Hepatocyte (in vitro differentiated cells): ENCODE data around the gene NPIPA7. TPM values are rescaled to one million over a fixed set of nuclear protein-coding genes. Genes with fewer than 3 reads are reported as not detected.
A peak's percentile ranks its signal among the peaks of the same experiment; 100 is the strongest.
"Not testable (repeated sequence)": the region's sequence is repeated elsewhere in the genome, so short reads cannot be mapped to it uniquely, and the experiment has no call there.

Source experiments
- DNase-seq: peaks from one replicate; pipeline ENCODE4 v3.0.0-alpha.2; 2016; ENCODE audit warnings: low spot score
- H2AFZ ChIP-seq: fragments of 200-600 bp; sonication (generic); 2 replicates; pipeline ENCODE4 v1.6.0; 2016; ENCODE audit warnings: antibody characterized with exemption, mild to moderate bottlenecking
- H3K27ac ChIP-seq: fragments of 200-600 bp; sonication (generic); 2 replicates; pipeline ENCODE4 v1.5.1; 2016; ENCODE audit warnings: mild to moderate bottlenecking
- H3K27me3 ChIP-seq: fragments of 200-600 bp; sonication (generic); 2 replicates; pipeline ENCODE4 v1.6.1; 2016
- H3K36me3 ChIP-seq: fragments of 200-600 bp; sonication (generic); replicated peaks from 2 replicates; pipeline ENCODE4 v1.5.1; 2016; ENCODE audit warnings: low read depth; ENCODE audit not compliant: insufficient read depth
- H3K4me1 ChIP-seq: fragments of 200-600 bp; sonication (generic); 2 replicates; pipeline ENCODE4 v1.5.1; 2016; ENCODE audit warnings: mild to moderate bottlenecking, moderate library complexity; ENCODE audit not compliant: insufficient read depth
- H3K4me2 ChIP-seq: fragments of 200-600 bp; sonication (generic); 2 replicates; pipeline ENCODE4 v1.6.0; 2016
- H3K4me3 ChIP-seq: fragments of 200-600 bp; sonication (generic); 2 replicates; pipeline ENCODE4 v1.5.1; 2016; ENCODE audit warnings: mild to moderate bottlenecking
- H3K79me2 ChIP-seq: fragments of 200-600 bp; sonication (generic); 2 replicates; pipeline ENCODE4 v1.6.0; 2017; ENCODE audit warnings: mild to moderate bottlenecking
- H3K9me2 ChIP-seq: fragments of 200-600 bp; sonication (generic); replicated peaks from 2 replicates; pipeline ENCODE4 v1.6.0; 2017; ENCODE audit warnings: mild to moderate bottlenecking; ENCODE audit not compliant: insufficient read depth
- H3K9me3 ChIP-seq: fragments of 200-600 bp; sonication (generic); 2 replicates; pipeline ENCODE4 v1.5.1; 2016; ENCODE audit warnings: low read depth, mild to moderate bottlenecking
- H4K20me1 ChIP-seq: fragments of 200-600 bp; sonication (generic); 2 replicates; pipeline ENCODE4 v1.6.0; 2016; ENCODE audit warnings: mild to moderate bottlenecking; ENCODE audit not compliant: insufficient read depth, poor library complexity, severe bottlenecking
- WGBS: methylation state at CpG from one replicate; pipeline ENCODE4 v1.1.6; 2016; ENCODE audit warnings: low lambda C conversion rate; ENCODE audit errors: missing lambda C conversion rate; 5-methylcytosine and 5-hydroxymethylcytosine counted together
- polyA plus RNA-seq: library from polyadenylated mRNA; unstranded; fragments of >200 nt; fragmentation: Nextera tagmentation; extraction: Ambion mirVana; gene quantifications from 2 replicates; pipeline ENCODE4 v1.2.1, GENCODE V29; 2016
- total RNA-seq: library from RNA; depleted of rRNA; stranded (reverse); fragments of >200 nt; gene quantifications from 2 replicates; pipeline ENCODE4 v1.2.3, GENCODE V29; 2014

Gene NPIPA7
- total and polyA plus RNA-seq, 2 experiments from 2014 or later: 10.8 to 11.2 TPM

DNA sequence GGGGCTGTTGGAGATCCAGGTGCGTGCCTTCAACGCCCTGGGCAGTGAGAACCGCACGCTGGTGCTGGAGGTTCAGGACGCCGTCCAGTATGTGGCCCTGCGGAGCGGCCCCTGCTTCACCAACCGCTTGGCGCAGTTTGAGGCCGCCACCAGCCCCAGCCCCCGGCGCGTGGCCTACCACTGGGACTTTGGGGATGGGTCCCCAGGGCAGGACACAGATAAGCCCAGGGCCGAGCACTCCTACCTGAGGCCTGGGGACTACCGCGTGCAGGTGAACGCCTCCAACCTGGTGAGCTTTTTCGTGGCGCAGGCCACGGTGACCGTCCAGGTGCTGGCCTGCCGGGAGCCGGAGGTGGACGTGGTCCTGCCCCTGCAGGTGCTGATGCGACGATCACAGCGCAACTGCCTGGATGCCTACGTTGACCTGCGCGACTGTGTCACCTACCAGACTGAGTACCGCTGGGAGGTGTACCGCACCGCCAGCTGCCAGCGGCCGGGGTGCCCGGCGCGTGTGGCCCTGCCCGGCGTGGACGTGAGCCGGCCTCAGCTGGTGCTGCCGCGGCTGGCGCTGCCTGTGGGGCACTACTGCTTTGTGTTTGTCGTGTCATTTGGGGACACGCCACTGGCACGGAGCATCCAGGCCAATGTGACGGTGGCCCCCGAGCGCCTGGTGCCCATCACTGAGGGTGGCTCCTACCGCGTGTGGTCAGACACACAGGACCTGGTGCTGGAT lies 12.2 kb upstream of the NPIPA7 start:
- not testable (repeated sequence) for H3K9me3 ChIP-seq, H3K79me2 ChIP-seq, H4K20me1 ChIP-seq, H3K36me3 ChIP-seq, H3K27me3 ChIP-seq, H3K27ac ChIP-seq, H3K4me3 ChIP-seq, H3K4me2 ChIP-seq, H3K4me1 ChIP-seq, H2AFZ ChIP-seq, H3K9me2 ChIP-seq
- DNase-seq: peak; percentile 1
- 97% methylated on average over 27 of the region's 54 CpGs for WGBS

DNA sequence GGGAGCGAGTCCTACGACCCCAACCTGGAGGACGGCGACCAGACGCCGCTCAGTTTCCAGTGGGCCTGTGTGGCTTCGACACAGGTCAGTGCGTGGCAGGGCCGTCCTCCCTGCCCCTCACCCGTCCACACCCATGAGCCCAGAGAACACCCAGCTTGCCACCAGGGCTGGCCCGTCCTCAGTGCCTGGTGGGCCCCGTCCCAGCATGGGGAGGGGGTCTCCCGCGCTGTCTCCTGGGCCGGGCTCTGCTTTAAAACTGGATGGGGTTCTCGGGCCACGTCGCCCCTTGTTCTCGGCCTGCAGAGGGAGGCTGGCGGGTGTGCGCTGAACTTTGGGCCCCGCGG lies 11.7 kb upstream of the NPIPA7 start:
- H3K4me3 ChIP-seq, H3K9me2 ChIP-seq, DNase-seq, H4K20me1 ChIP-seq, H3K27ac ChIP-seq, H3K9me3 ChIP-seq, H3K27me3 ChIP-seq, H3K36me3 ChIP-seq, H3K79me2 ChIP-seq, H3K4me2 ChIP-seq, H2AFZ ChIP-seq, H3K4me1 ChIP-seq: not testable (repeated sequence)
- WGBS: no CpG with 5 or more reads among the region's 23 CpGs

DNA sequence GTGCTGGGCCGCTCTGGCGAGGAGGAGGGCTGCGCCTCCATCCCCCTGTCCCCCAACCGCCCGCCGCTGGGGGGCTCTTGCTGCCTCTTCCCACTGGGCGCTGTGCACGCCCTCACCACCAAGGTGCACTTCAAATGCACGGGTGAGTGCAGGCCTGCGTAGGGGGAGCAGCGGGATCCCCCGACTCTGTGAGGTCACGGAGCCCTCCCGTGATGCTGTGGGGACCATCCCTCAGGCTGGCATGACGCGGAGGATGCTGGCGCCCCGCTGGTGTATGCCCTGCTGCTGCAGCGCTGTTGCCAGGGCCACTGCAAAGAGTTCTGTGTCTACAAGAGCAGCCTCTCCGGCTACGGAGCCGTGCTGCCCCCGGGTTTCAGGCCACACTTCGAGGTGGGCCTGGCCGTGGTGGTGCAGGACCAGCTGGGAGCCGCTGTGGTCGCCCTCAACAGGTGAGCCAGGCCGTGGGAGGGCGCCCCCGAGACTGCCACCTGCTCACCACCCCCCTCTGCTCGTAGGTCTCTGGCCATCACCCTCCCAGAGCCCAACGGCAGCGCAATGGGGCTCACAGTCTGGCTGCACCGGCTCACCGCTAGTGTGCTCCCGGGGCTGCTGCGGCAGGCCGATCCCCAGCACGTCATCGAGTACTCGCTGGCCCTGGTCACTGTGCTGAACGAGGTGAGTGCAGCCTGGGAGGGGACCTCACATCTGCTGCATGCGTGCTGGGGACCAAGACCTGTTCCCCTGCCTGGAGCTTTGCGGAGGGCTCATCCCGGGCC lies 9.7 kb upstream of the NPIPA7 start:
- H3K79me2 ChIP-seq, H2AFZ ChIP-seq, H3K4me2 ChIP-seq, H3K27ac ChIP-seq, DNase-seq, H3K4me3 ChIP-seq, H3K27me3 ChIP-seq, H4K20me1 ChIP-seq, H3K9me2 ChIP-seq, H3K36me3 ChIP-seq, H3K9me3 ChIP-seq, H3K4me1 ChIP-seq: not testable (repeated sequence)
- 86% methylated on average over 28 of the region's 45 CpGs for WGBS

DNA sequence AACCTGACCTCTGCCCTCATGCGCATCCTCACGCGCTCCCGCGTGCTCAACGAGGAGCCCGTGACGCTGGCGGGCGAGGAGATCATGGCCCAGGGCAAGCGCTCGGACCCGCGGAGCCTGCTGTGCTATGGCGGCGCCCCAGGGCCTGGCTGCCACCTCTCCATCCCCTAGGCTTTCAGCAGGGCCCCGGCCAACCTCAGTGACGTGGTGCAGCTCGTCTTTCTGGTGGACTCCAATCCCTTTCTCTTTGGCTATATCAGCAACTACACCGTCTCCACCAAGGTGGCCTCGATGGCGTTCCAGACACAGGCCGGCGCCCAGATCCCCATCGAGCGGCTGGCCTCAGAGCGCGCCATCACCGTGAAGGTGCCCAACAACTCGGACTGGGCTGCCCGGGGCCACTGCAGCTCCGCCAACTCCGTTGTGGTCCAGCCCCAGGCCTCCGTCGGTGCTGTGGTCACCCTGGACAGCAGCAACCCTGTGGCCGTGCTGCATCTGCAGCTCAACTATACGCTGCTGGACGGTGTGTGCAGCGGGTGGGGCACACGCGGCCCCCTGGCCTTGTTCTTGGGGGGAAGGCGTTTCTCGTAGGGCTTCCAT lies 7.7 kb upstream of the NPIPA7 start:
- not testable (repeated sequence) for H3K9me3 ChIP-seq, H3K36me3 ChIP-seq, H4K20me1 ChIP-seq, H2AFZ ChIP-seq, H3K27me3 ChIP-seq, H3K79me2 ChIP-seq, H3K9me2 ChIP-seq, H3K4me3 ChIP-seq, DNase-seq, H3K4me2 ChIP-seq, H3K27ac ChIP-seq, H3K4me1 ChIP-seq
- WGBS: 94% methylated on average over 9 of the region's 43 CpGs

DNA sequence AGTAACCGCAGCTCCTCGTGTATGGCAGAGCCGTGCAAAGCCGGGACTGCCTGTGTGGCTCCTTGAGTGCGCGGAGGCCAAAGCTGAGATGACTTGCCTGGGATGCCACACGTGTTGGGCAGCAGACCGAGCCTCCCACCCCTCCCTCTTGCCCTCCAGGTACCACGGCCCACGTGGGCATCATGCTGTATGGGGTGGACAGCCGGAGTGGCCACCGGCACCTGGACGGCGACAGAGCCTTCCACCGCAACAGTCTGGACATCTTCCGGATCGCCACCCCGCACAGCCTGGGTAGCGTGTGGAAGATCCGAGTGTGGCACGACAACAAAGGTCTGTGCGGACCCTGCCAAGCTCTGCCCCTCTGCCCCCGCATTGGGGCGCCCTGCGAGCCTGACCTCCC lies 4.7 kb upstream of the NPIPA7 start:
- H3K9me3 ChIP-seq, H2AFZ ChIP-seq, H3K4me1 ChIP-seq, H3K4me2 ChIP-seq, DNase-seq, H3K36me3 ChIP-seq, H3K9me2 ChIP-seq, H3K27me3 ChIP-seq, H3K4me3 ChIP-seq, H3K79me2 ChIP-seq, H4K20me1 ChIP-seq, H3K27ac ChIP-seq: not testable (repeated sequence)
- WGBS: no CpG with 5 or more reads among the region's 25 CpGs

DNA sequence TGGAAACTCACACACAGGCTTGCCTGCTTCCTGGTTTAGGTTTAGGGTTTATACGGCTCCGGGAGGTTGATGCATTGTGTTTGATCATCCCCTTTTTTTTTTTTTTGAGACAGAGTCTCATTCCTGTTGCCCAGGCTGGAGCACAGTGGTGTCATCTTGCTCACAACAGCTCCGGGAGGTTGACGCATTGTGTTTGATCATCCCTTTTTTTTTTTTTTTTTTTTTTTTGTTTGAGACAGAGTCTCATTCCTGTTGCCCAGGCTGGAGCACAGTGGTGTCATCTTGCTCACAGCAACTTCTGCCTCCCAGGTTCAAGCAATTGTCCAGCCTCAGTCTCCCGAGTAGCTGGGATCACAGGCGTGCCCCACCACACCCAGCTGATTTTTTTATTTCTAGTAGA lies 20.7 kb downstream of the NPIPA7 start:
- H3K4me2 ChIP-seq, H3K79me2 ChIP-seq, H3K4me1 ChIP-seq, DNase-seq, H4K20me1 ChIP-seq, H3K9me2 ChIP-seq, H3K27ac ChIP-seq, H3K9me3 ChIP-seq, H3K36me3 ChIP-seq, H2AFZ ChIP-seq, H3K4me3 ChIP-seq, H3K27me3 ChIP-seq: not testable (repeated sequence)
- WGBS: no CpG with 5 or more reads among the region's 6 CpGs

DNA sequence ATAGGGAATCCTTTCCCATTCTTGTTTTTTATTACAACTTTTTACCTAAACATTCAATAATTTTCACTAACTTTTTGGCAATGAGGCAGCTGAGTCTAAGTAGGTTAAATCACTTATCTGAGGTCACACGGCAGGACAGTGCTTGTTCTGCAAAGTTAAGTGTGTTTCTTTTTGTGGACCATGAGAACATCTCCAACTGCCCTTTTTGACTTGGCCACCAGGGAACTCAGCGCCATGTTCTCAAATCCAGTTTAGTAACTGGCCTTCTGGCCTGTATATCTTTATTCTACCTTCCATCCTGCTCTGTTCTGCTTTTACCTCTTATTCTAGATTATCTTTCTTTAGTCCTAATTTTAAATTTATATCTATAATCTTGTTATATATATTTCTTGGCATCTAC lies 23.4 kb downstream of the NPIPA7 start:
- not testable (repeated sequence) for H3K9me3 ChIP-seq, H3K27me3 ChIP-seq, H3K36me3 ChIP-seq, H3K27ac ChIP-seq, H3K4me3 ChIP-seq, DNase-seq, H3K4me2 ChIP-seq, H4K20me1 ChIP-seq, H3K79me2 ChIP-seq, H3K9me2 ChIP-seq, H3K4me1 ChIP-seq, H2AFZ ChIP-seq
- no CpG with 5 or more reads among the region's 2 CpGs for WGBS

DNA sequence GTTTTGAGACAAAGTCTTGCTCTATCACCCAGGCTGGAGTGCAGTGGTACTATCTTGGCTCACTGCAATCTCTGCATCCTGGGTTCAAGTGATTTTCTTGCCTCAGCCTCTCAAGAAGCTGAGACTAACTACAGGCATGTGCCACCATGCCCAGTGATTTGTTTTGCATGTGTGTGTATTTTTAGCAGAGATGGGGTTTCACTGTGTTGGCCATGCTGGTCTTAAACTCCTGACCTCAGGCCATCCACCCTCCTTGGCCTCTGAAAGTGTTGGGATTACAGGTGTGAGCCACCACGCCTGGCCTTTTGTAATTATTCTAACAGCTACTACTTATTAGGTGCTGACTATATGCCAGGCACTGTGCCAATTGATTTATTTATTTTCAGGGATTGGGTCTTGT lies 25.3 kb downstream of the NPIPA7 start:
- not testable (repeated sequence) for H3K9me2 ChIP-seq, H3K79me2 ChIP-seq, H3K36me3 ChIP-seq, DNase-seq, H3K4me3 ChIP-seq, H3K9me3 ChIP-seq, H3K4me1 ChIP-seq, H3K27ac ChIP-seq, H4K20me1 ChIP-seq, H3K4me2 ChIP-seq, H3K27me3 ChIP-seq, H2AFZ ChIP-seq
- no CpG with 5 or more reads among the region's 1 CpG for WGBS

DNA sequence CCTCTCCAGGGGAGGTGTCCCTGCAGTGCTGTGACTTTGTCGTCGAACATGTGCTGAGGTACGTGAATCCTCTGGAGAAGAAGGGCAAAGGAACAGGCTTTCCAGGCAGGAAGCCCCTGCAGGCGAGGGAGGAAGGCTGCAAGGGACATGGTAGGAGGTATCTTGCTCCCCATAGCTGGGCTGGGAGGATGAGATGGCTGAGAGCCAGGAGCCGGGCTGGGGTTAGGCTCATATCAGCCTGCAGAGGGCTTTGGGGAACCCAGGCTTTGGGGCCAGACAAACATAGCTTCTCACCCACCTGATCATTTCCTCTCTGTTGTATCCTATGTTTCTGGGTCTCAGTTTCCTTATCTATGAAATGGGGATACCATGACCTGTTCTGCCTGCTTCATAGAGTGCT lies 26.5 kb downstream of the NPIPA7 start:
- WGBS: no CpG with 5 or more reads among the region's 5 CpGs
- H3K4me2 ChIP-seq, H3K9me3 ChIP-seq, H2AFZ ChIP-seq, H3K27ac ChIP-seq, H3K4me1 ChIP-seq, H3K9me2 ChIP-seq, DNase-seq, H3K27me3 ChIP-seq, H4K20me1 ChIP-seq, H3K4me3 ChIP-seq, H3K79me2 ChIP-seq, H3K36me3 ChIP-seq: not testable (repeated sequence)
